Tibial nerve (tissue), 3 donors: Measurements from ENCODE around the gene EFCAB11.

ENCODE experiments used
- CTCF ChIP-seq, 5 experiments: fragments of 200-600 bp in 3 of 5; fragments of 450-650 bp in 2 of 5; sonication (generic) in 3 of 5; IDR thresholded peaks; one replicate each; pipeline ENCODE4 v1.5.1; 2016 to 2019; ENCODE audit warnings: antibody characterized with exemption in 5 of 5, mild to moderate bottlenecking in 3 of 5, moderate library complexity in 2 of 5
- POLR2A ChIP-seq, 2 donors: fragments of 450-650 bp; IDR thresholded peaks; one replicate each; pipeline ENCODE4 v1.6.1; 2017; ENCODE audit warnings: antibody characterized with exemption in 2 of 2, mild to moderate bottlenecking in 2 of 2, moderate library complexity in 2 of 2

DNA sequence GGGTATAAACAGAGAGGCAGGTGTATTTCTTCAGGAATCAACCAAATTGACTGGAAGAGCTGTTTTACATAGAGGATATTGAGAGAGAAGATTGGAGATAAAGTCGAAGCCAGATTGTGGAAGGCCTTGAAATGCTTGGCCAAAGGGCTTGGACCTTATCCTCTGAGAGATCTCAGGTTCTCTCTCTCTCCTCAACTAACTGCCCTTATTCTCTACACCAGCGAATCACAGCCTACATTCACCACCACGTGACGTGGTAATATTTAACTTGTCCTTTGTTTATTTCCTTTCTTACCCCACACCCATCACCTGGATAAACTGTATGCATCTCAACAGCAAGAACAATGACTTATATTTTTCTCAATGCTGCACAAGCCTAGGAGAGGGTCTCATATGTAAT lies 207.4 kb downstream of the EFCAB11 start:
- TF ChIP-seq CTCF (IDR thresholded peaks at IDR 0.05) (no peak), POLR2A (IDR thresholded peaks at IDR 0.05) (no peak)
